NCI-H510A treated with DMSO at 0.1 percent for 48 hours (cell line): ENCODE results near the gene PGLYRP1.
A peak's percentile ranks its signal among the peaks of the same experiment; 100 is the strongest.

ENCODE experiments used
- DNase-seq: peaks from one replicate; lab custom pipeline; 2025; lab: John Stamatoyannopoulos, UW

PGLYRP1 gene

DNA sequence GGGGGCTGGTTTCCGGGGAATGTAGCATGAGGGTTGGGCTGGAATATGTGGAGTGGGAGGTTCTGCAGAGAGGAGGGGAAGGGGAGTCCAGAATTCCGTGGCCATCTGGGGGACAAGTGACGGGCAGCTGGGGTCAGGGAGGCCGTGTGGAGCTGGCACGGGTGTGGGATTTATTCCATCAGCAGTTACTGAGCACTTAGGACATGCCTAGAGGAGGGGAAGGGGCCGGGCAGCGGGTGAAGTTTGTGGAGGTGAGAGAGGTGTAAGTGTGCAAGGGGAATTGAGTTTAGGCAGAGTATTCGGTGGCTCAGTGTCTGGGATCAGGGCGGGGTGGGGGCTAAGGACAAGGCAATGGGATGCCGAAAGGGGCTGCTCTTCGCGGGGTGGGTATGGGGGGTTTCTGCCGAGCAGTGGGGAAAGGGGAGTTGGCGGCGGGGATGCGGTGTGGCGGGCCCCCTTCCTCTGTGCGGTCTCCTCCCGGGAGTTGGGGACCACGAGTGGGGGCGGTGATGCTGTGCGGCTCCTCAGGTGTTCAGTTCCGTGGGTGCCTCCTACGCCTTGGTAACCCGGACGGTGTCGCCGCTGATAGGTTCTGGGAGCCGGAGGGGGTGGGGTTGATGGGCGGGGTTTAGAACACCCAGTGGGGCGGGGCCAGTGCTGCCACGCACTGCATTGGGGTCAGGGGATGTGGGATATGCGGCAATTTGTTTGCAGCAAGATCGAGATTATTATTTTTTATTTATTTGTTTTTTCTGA, 22.2 kb downstream of the PGLYRP1 start:
- peak; percentile 16 for DNase-seq

DNA sequence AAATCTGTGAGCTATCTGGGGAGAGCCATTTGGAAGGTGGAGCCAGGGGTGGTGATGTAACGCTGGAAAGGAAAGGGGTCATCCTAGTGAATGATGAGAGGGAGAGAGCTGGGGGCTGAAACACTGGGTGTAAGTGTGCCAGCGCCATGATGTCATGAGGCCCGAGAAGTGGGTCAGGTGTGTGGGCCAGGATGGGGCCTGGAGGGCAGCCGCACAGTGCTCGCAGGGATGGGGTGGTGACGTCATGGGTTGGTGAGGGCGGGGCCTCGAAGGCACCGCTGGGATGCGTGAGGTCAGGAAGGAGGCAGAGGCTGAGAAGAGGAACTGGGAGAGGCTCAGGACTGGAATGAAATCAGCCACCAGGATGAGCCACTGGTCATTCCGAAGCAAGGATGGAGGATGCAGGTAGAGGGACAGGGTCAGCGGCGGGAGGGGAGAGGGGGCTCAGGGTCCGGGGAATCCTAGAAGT, 23.2 kb downstream of the PGLYRP1 start:
- peak; percentile 70 for DNase-seq

DNA sequence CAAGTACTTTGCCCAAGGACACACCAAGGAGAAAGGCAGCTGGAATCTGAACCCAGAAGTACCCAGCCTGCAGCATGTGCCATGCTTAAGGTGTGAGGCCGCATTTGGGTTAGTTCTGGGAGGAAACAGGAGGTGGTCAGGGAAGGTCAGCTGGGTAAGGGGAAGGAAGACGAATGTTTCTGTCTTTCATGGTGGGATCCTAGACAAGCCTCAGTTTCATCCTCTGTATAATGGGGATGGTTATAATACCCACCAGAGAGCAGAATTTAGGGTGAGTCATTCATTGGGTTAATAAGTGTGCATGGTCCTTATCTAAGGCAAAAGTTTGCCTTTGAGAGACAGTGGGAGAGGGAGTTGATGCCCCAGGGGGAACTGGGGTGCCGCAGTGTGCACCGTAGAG, 24.0 kb downstream of the PGLYRP1 start:
- no peak for DNase-seq

DNA sequence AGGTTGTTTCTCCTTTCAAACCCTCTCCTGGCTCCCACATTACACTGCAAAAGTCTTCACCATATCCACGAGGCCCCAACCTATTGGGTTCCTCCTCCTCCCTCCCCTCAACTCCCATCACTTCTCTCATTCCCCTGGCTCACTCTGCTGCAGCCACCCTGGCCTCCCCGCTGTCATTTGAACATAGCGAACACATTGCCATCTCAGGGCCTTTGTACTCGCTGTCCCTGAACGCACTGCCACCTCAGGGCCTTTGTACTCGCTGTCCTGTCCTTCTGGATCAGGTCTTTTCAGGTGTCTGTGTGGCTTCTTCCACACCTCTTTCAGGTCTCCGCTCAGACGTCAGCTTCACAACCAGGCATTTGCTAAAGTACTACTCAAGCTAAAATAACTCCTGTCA, 25.9 kb downstream of the PGLYRP1 start:
- no peak for DNase-seq

DNA sequence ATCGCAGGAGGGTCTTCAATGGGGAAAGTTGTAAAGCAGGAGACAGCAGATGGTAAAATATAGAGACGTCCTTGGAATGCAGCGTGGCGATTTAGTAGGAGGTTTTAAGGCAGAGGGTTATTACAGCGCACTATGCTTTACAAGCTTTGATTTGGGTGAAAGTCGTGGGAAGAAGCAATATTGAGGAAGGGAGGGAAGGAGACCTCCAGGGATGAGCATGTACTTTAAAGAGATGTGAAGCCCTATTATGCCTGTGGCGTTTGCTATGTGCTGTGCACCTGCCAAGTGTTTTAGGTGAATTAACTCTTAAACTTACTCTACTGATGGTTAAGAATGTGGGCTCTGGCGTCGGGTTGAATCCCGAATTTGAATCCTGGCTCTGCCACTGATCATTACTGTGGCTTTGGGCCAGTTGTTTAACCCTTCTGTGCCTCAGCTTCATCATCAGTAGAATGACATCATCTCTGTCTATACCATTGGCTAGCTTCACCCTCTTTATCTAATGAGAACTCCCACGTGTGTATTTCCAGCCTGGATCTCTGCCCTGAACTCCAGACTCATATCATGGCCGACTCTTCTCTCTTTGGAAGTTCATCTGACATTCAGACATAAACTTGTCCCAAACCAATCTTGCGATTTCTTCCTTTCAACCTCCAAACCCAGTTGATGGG, 27.0 kb downstream of the PGLYRP1 start:
- DNase-seq = no peak

DNA sequence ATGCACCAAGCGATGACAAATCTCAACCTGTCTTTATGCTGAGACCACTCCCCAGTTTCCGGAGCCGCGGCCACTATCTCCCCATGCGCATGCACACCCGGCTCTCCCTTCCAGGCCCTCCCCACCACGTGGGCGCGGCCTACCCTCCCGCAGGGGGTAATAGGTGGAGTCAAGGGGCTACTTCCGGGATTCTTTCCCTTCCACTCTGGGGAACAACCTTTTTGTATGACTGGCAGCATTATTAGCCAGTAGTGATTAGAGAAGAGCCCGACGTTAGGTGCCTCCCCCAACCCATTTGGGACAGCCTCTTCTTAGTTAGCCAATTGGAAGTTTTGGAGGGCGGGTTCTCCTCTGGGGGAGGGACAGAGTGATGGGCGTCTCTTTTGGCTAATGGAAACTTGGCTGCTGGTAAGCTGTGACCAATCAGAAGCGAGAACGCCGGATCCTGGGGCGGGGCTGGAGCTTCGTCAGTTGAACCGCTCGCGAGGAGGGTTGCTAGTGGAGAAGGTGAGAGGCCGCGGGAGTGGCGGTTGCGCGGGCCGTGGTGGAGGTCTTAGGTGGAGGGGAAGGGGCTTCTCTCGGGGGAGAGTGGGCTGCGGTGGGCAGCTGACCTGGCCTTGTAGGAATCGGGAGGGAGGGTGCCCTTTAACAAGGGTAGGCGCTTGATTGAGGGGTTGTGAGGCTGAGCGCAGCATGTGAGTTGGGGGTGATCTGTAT, 27.7 kb downstream of the PGLYRP1 start, which contains the start of gene CCDC61:
TSS of gene CCDC61 (plus strand) at position 470 of the 717 bp plus-strand sequence. CDS start 7,552 bp downstream, outside the sequence.
- peak; percentile 98 for DNase-seq

DNA sequence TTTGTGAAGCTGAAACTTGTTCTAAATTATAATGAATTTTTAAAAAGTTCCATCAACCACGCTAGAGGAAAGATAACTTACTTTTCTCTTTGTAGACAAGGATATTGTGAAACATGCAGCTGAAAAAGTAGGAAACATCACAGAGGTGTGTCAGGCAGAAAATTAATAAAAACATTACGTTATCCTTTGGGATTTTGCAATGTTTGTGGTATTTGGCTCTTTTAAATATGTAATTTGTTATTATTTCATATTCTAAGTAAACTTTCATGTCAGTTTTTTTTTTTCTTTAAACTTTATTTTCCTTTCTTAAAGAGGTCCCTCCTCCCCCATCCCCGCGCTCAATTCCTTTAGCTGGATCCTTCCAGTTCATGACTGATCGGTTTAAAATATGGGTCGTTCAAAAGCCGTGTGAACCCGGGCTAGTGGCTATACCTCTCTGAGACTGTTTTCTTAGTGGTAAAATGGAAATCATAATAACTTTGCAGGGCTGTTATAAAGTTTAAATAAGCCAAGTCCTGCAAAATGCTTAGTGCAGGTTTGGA, 28.3 kb downstream of the PGLYRP1 start:
- peak; percentile 85 for DNase-seq

DNA sequence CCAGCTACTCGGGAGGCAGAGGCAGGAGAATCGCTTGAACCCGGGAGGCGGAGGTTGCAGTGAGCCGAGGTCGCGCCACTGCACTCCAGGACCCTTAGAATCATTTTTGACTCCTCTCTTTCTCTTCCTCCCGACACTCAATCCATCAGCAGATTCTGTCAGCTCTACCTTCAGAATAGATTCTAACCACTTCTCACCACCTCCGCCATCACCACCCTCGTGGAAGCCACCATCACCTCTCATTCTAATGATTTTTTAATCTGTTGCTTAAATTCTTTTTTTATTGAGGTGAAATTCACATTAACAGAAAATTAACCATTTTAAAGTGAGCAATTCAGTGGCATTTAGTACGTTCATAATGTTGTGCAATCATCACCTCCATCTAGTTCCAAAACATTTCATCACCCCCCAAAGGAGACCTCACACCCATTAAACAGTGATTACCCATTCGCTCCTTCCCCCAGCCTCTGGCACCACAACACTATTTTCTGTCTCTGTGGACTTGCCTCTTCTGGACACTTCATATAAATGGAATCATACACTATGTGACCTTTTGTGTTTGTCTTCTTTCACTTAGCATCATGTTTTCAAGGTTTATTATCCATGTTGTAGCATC, 32.6 kb downstream of the PGLYRP1 start:
- DNase-seq = no peak

DNA sequence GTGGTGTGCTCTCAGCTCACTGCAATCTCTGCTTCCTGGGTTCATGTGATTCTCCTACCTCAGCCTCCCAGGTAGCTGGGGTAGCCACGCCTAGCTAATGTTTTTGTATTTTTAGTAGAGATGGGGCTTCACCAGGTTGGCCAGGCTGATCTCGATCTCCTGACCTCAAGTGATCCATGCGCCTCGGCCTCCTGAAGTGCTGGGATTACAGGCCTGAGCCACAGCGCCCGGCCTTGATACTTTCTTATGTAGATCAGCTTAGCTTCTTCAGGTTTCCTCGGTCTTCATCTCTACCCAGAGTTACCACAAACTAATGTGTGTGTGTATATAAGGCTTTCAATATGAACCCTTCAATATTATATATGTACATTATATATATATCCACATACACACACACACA, 37.5 kb downstream of the PGLYRP1 start:
- DNase-seq = no peak

DNA sequence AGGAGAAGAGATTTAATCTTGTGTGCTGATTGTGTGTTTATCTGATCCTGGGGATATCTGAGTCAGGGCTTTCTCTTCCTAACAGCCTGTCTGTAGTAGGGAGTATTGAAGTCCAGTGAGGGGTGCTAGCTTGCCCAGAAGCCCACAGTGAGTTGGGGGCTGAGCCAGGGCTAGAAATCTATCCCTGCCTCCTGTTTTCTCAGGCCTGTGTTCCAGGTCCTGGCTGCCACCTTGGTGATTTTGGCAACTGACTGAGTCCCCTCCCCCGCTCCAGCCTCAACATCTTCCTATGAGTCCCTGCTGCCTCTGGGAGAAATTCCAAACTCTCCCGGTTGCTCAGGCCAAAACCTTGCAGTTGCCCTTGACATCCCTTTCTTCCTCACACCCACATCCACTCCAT, 41.5 kb downstream of the PGLYRP1 start:
- no peak for DNase-seq

DNA sequence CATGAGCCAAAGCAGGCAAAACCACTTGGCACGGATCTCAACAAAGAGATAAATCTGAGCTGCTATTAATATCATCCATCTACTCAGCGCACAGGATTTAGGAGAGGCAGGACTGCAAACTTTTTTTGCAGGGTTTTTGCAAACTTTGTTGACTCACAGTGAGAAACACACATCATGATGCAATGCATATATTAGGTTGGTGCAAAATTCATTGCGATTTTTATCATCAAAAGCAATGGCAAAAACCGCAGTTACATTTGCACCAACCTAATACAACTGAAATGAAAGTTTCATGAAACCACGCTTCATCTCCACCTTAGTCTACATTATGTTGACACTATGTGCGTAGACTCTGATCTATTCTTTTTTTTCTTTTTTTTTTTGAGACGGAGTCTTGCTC, 44.7 kb downstream of the PGLYRP1 start:
- DNase-seq = no peak

DNA sequence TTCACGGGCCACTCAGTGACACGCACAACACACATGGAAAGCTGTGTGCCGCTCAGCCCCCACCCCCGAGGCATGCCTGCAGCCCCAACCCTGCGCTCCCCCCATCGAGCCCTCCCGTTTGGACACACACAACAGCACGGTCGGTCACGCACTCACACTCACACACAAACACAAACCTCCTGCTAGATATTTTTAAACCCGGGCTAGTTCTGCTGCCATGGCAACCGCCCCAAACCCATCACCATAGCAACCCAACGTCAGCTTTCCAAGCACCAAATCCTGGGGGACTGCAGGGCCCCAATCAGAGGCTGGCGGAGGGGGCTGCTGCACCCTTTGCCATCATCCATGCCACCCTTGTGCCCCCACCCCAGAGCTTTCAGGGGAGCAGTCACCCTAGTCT, 46.7 kb downstream of the PGLYRP1 start:
- no peak for DNase-seq

DNA sequence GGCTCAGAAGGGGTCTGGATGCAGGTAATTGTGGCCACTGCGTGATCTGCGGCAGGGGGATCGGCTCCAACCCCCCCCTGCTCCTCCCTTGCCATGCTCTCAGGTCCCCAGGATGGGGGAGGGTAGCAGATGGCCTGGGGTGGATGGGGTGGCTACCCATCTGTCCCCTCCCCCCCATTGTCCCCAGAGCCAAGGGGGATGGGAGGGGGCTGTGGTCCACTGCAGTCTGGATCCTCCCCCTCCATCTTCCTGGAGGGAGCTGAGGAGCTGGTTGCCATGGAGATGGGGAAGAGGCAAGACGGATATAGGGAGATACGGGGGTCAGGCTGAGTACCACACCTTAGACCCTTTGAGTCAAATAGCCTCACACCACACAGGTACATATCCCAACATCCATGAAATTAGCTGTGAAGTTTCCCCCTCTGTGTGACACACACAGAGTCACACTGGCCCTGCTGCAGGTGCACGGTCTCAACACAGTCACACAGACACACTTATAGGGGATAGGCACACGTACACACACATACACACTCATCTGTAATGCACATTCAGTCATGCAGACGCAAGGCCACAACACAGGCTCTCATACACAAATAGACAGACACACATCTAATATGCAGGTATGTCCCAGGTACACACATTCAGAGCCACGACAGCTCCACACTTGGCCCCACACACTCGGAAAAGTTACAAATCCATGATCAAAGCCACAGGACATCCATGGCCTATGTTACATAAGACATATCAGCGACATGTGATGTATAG, 47.4 kb downstream of the PGLYRP1 start:
- no peak for DNase-seq

DNA sequence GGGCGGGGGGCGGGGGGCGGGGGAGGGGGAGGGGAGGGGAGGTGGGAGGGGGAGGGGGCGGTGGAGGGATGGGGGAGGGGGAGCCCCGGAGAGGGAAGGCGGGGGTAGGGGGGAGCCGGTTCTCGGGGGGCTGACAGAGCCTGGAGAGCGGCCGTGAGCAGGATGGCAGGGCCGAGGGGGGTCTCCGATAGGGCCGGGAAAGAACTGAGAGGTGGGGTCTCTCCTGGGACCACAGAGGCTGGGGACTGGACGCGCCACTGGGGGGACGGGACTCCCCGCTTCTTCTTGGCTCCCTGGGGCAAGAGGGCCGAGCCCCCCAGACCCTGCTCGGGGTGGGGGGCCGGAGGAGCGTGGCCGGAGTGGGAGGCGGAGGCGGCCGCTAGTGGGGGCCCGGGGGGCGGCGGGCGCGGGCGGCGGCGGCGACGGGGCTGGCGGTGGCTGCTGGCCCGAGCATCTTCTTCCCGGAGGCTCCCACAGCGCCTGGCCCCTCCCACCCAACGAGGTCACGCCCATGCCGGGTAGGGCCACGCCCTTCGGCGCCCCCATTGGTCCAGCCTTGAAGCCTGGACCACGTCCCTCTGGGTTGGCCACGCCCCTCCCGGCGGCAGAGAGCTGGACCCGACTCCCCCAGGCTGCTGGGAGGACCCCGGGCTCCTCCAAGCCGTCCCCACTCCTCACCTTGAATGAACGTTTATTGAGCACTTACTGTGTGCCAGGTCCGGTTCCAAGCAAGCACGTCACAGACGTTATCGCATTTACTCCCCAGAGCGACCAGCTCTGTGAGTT, 49.1 kb downstream of the PGLYRP1 start, which contains the start of gene NOVA2:
TSS of gene NOVA2 (minus strand) at position 313 of the 786 bp plus-strand sequence. CDS start 514 bp downstream, outside the sequence.
- peak; percentile 31 for DNase-seq

DNA sequence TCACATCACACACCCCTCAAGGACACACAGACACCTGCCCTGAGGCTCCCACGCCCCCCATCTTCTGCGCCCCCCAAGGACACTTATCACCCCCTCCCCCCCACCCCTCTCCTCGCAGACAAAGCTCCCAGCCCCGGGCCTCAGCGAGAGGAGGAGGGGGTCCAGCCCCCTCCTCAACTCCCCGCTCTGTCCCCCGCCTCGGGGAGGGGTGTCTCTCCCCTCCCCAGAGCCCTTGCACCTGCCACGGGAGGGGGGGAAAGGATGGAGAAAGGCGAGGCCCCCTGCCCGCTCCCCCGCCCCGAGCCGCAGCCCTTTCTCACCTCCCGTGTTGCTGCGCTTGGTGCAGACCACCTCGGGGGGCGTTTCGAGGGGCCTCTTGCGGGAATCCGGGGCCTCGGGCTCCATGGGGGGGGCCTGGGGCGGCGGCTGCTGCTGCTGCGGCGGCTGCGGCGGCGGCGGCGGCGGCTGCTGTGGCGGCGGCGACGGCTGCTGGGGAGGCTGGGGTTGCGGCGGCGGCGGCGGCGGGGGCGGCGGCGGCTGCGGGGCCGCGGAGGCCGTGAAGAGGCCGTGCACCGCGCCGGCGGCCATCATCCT, 49.8 kb downstream of the PGLYRP1 start:
- no peak for DNase-seq

DNA sequence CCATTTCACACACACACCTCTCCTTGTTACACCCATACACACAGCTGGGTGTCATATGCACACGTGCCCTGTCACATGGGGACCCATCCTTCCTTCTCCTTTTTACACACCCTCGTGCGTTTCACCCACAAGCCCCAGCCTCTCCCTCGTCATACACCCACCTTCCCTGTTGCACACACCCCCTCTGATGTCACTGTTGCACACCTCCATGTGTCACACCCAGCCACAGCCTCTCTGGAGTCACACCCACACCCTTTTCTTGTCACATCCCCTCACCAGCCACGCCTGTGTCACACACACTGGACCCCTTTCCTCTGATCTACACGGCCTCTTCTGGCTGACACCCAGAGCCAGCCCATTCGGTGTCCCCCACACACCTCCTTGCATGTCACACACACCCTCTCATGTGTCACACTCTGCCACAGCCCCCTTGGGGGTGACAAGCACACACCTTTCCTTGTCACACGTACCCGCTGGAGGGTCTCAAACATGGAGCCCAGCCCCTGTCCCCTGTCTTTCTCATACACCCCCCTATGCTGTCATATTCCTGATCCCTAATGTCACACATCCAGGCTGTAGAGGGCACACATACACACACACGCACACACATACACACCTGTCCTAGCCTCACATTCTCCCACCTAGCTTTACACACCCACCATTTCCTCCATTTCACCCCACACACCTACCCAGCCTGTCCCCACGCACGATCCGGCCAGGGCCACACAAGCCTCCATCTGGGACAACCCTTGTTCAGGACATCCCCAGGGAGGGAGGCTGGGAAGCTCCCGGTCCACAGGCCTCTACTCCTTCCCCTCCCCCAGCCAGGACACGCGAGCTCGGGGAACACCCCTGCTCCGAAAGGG, 50.5 kb downstream of the PGLYRP1 start:
- DNase-seq = no peak

DNA sequence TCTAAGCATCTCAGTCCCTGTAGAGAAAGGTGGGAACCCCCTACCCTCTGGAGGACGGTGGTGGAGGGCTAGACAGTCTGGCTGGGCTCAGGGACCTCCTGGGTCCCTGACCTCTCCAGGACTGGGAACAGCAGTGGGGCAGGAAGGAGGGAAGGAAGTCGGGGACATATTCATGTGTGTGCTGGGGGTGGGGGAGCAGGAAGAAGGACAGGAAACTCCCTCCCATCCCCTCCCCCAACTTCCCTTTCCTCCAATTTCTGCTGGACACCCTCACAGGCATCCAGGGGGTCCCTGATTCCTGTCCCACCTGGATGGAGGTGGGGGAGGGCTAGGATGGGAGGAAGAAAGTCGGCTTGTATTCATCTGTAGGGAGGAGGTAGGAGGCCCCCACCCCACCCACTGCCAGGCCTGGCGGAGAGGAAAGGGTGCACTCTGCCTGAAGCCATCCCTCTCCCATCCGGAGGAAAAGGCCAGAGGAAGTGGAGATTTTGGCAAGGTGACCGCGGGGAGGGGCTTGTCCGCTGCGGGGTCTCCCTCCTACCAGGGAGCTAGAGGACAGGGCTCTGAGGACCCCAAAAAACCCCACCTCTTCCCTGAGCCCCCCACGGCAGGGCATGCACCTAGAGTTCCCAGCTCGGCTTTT, 51.5 kb downstream of the PGLYRP1 start:
- DNase-seq = no peak

DNA sequence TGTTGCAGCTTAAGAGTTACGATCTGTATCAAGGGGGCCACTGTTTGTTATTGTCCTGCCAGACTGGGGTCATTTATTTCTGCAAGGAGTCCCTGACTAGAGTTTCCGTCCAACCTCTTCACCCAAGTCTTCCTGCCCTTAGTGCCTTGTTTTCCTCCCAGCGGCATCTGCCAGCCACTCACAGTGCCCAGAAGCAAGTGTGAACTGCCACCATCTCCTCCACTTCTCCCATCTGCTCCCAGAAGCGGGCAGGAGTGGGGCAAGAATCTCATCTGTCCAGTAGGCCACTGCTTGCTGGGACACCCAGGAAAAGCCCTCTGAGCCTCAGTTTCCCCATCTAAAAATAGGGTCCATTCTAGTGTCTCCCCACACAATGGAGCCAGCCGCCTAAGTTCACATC, 53.2 kb downstream of the PGLYRP1 start:
- no peak for DNase-seq
